ENCODE results near the gene PCDH9.

Gene PCDH9

GRCh38 chr13:66714795-66715194 is 515.3 kb downstream of the PCDH9 start:
- H3K4me3 ChIP-seq (IDR thresholded peaks at IDR 0.05; ENCODE audit: insufficient read depth, low read depth, low read length): no peak overlapping the region
- H3K9ac ChIP-seq: no peak overlapping the region
- no peaks in the 10 kb centered on the region for H3K36me3 ChIP-seq (ENCODE audit: insufficient read depth)
- no peaks in the 10 kb centered on the region for H4K20me1 ChIP-seq (ENCODE audit: insufficient read depth)
- no peaks in the 10 kb centered on the region for H3K79me2 ChIP-seq (ENCODE audit: insufficient read depth, low read depth)
- no peaks in the 10 kb centered on the region for H3K4me1 ChIP-seq (ENCODE audit: low read depth, poor library complexity, severe bottlenecking)
- H3K27me3 ChIP-seq (ENCODE audit: insufficient read depth, low read depth): no peaks in the 10 kb centered on the region
- no peak overlapping the region for H2AFZ ChIP-seq (ENCODE audit: low read depth)
- no peak overlapping the region for H3K4me2 ChIP-seq
- H3K27ac ChIP-seq: no peak overlapping the region
- no peak for TF ChIP-seq CTCF (conservative IDR thresholded peaks at IDR 0.05; ENCODE audit: low read depth, low read length)

DNA sequence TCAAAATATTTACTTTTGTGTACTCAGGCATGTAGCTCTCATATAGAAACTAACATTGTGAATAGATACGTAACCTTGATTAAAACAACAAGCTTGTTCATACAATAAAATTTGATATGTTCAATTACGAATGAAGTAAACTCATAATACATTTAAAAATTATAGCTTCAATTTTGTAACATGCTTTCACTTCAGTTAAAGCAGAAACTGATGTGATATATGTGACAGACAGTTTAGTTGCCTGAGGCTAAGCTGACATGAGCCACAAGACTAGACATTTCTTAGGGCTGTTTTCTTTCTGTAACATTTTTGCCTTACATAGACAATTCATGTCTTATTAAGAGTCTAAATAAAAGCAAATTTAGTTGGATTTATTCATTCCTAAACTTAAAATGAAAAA is 526.0 kb downstream of the PCDH9 start:
- Histone ChIP-seq H3K79me2 (ENCODE audit: insufficient read depth, low read depth) (no peaks in the 10 kb centered on the region), H2AFZ (ENCODE audit: low read depth) (no peak overlapping the region), H3K27me3 (ENCODE audit: insufficient read depth, low read depth) (no peaks in the 10 kb centered on the region), H3K36me3 (ENCODE audit: insufficient read depth) (no peaks in the 10 kb centered on the region), H3K9ac (no peak overlapping the region), H3K4me2 (no peak overlapping the region), H3K27ac (no peak overlapping the region), H3K4me1 (ENCODE audit: low read depth, poor library complexity, severe bottlenecking) (no peaks in the 10 kb centered on the region), H3K4me3 (IDR thresholded peaks at IDR 0.05; ENCODE audit: insufficient read depth, low read depth, low read length) (no peak overlapping the region), H4K20me1 (ENCODE audit: insufficient read depth) (no peaks in the 10 kb centered on the region)
- no peak for TF ChIP-seq CTCF (conservative IDR thresholded peaks at IDR 0.05; ENCODE audit: low read depth, low read length)

DNA sequence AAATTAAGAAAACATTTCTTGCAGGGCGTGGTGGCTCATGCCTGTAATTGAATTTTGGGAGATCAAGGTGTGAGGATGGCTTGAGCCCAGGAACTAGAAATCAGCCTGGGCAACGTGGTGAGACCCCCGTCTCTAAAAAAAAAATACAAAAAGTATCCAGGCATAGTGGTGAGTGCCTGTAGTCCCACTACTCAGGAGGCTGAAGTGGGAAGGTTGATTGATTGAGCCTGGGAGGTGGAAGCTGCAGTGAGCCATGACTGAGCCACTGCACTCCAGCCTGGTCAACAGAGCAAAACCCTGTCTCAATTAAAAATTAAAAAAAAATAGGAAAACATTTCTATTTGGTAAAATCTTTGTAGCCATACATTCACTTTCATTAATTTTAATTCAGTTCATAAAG is 526.5 kb downstream of the PCDH9 start:
- no peak for TF ChIP-seq CTCF (conservative IDR thresholded peaks at IDR 0.05; ENCODE audit: low read depth, low read length)
- no peak overlapping the region for H3K9ac ChIP-seq

DNA sequence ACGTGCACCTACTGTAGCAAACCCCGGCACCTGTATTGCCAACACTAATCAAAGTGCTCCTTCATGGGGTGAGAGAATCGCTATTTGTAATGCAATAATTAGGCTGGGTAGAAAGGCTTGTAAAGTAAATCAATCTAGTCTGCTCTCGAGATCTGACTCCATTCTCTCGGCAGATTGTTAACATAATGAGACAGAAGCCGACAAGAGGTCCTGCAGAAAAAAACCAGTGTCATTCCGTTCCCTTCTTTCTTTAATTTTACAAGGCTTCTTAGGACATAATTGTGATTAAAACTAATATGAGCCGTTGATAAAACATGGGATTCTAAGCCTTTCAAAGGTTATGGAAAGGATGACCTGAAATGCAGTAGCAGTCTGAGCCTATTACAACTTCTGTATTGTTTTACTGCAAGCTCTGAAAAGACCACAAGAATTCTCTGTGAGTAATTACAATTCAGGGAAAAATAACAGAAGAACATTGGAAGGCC is 530.0 kb downstream of the PCDH9 start:
- no peaks in the 10 kb centered on the region for H3K79me2 ChIP-seq (ENCODE audit: insufficient read depth, low read depth)
- H3K4me2 ChIP-seq: no peak overlapping the region
- H3K36me3 ChIP-seq (ENCODE audit: insufficient read depth): no peaks in the 10 kb centered on the region

More for the DNA sequence above, 526.5 kb downstream of the PCDH9 start:
- no peak overlapping the region for H3K27ac ChIP-seq
- no peaks in the 10 kb centered on the region for H3K79me2 ChIP-seq (ENCODE audit: insufficient read depth, low read depth)
- H3K36me3 ChIP-seq (ENCODE audit: insufficient read depth): no peaks in the 10 kb centered on the region
- no peak overlapping the region for H3K4me3 ChIP-seq (IDR thresholded peaks at IDR 0.05; ENCODE audit: insufficient read depth, low read depth, low read length)
- H3K27me3 ChIP-seq (ENCODE audit: insufficient read depth, low read depth): no peaks in the 10 kb centered on the region
- H3K4me2 ChIP-seq: no peak overlapping the region
- H3K4me1 ChIP-seq (ENCODE audit: low read depth, poor library complexity, severe bottlenecking): no peaks in the 10 kb centered on the region
- H4K20me1 ChIP-seq (ENCODE audit: insufficient read depth): no peaks in the 10 kb centered on the region
- H2AFZ ChIP-seq (ENCODE audit: low read depth): no peak overlapping the region

More for the DNA sequence above, 530.0 kb downstream of the PCDH9 start:
- Histone ChIP-seq H4K20me1 (ENCODE audit: insufficient read depth) (no peaks in the 10 kb centered on the region), H3K4me3 (IDR thresholded peaks at IDR 0.05; ENCODE audit: insufficient read depth, low read depth, low read length) (no peak overlapping the region), H2AFZ (ENCODE audit: low read depth) (no peak overlapping the region), H3K27me3 (ENCODE audit: insufficient read depth, low read depth) (no peaks in the 10 kb centered on the region), H3K9ac (no peak overlapping the region), H3K27ac (no peak overlapping the region), H3K4me1 (ENCODE audit: low read depth, poor library complexity, severe bottlenecking) (no peaks in the 10 kb centered on the region)
- TF ChIP-seq CTCF (conservative IDR thresholded peaks at IDR 0.05; ENCODE audit: low read depth, low read length): no peak

Measured in KMS-11 (cell line).